ENCODE measurements around the gene REL. TPM values are rescaled to one million over a fixed set of nuclear protein-coding genes. Genes with fewer than 3 reads are reported as not detected.

REL gene
- total RNA-seq, 1 experiment from 2014 or later, result 6.2 TPM

DNA sequence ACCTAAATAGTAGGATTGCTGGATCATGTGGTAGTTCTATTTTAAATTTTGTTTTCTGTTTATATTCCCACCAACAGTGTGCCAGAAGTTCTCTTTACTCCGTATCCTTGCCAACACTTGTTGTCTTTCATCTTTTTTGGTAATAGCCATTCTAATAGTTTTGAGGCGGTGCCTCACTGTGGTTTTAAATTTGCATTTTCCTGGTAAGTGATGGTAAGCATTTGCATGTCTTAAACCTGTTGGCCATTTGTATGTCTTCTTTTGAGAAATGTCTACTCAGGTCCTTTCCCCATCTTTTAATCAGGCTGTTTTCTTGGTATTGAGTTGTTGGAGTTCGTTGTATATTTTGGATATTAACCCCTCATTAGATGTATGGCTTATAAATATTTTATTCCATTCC is 51.6 kb downstream of the REL start:
- Histone ChIP-seq H3K9ac (ENCODE audit: extremely low read depth, insufficient read length, low read length) (no peak overlapping the region), H2BK15ac (ENCODE audit: low read depth, low read length) (no peak overlapping the region), H2BK20ac (ENCODE audit: low read depth, low read length, poor library complexity, severe bottlenecking) (no peak overlapping the region), H3T11ph (ENCODE audit: low read length) (no peak overlapping the region), H2BK12ac (ENCODE audit: insufficient read length, low read depth, low read length) (no peak overlapping the region), H4K5ac (ENCODE audit: insufficient read length, low read depth, low read length) (no peak overlapping the region), H3K23me2 (ENCODE audit: insufficient read length, low read depth, low read length, poor library complexity, severe bottlenecking) (no peaks in the 10 kb centered on the region), H3K79me1 (ENCODE audit: insufficient read depth, low read depth, low read length, poor library complexity, severe bottlenecking) (no peaks in the 10 kb centered on the region), H3K79me2 (ENCODE audit: insufficient read depth, low read length) (no peaks in the 10 kb centered on the region), H3K18ac (ENCODE audit: insufficient read length, low read depth, low read length) (no peak overlapping the region), H3K9me3 (ENCODE audit: control insufficient read depth, low read depth, low read length) (no peaks in the 10 kb centered on the region), H2AK5ac (ENCODE audit: insufficient read length, low read length) (no peak overlapping the region), H4K20me1 (ENCODE audit: control insufficient read depth, insufficient read depth, insufficient read length) (no peaks in the 10 kb centered on the region), H3K4me2 (ENCODE audit: insufficient read depth, insufficient read length, low read length) (no peak overlapping the region), H2AFZ (ENCODE audit: low read length) (no peak overlapping the region), H2BK120ac (ENCODE audit: low read depth, low read length, poor library complexity, severe bottlenecking) (no peak overlapping the region), H4K91ac (ENCODE audit: insufficient read length, low read depth, low read length) (no peak overlapping the region), H3K23ac (ENCODE audit: insufficient read length, low read depth, low read length) (no peak overlapping the region), H3K56ac (ENCODE audit: insufficient read length, low read depth, low read length) (no peak overlapping the region), H2BK5ac (ENCODE audit: insufficient read length, low read length) (no peak overlapping the region), H3K27me3 (ENCODE audit: insufficient read depth, low read length) (no peaks in the 10 kb centered on the region), H3K27ac (ENCODE audit: insufficient read length, low read depth, low read length) (no peak overlapping the region), H3K4ac (ENCODE audit: low read depth, low read length) (no peak overlapping the region), H4K8ac (replicated peaks; ENCODE audit: insufficient read length, low read depth, low read length) (no peak overlapping the region), H3K4me1 (ENCODE audit: insufficient read depth, low read length) (no peaks in the 10 kb centered on the region), H3K14ac (ENCODE audit: insufficient read depth, low read length) (no peak overlapping the region)
- Mint-ChIP-seq H3K36me3 (ENCODE audit: insufficient read depth in 1 of 3, low read depth in 3 of 3) (peaks cover 0 to 1% (median under 1%) of the 10 kb centered on the region in 3 experiments; a peak in 2 of 7 replicates), H3K9me3 (no peaks in the 10 kb centered on the region), H3K4me1 (no peaks in the 10 kb centered on the region), H3K27ac (no peak overlapping the region), H3K27me3 (ENCODE audit: low read depth) (no peaks in the 10 kb centered on the region), H3K4me3 (no peak overlapping the region)
- TF ChIP-seq, protein P1, sequence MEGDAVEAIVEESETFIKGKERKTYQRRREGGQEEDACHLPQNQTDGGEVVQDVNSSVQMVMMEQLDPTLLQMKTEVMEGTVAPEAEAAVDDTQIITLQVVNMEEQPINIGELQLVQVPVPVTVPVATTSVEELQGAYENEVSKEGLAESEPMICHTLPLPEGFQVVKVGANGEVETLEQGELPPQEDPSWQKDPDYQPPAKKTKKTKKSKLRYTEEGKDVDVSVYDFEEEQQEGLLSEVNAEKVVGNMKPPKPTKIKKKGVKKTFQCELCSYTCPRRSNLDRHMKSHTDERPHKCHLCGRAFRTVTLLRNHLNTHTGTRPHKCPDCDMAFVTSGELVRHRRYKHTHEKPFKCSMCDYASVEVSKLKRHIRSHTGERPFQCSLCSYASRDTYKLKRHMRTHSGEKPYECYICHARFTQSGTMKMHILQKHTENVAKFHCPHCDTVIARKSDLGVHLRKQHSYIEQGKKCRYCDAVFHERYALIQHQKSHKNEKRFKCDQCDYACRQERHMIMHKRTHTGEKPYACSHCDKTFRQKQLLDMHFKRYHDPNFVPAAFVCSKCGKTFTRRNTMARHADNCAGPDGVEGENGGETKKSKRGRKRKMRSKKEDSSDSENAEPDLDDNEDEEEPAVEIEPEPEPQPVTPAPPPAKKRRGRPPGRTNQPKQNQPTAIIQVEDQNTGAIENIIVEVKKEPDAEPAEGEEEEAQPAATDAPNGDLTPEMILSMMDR (conservative IDR thresholded peaks at IDR 0.05), result no peak
- no peak for DNase-seq
- no CpG with 5 or more reads among the region's 3 CpGs for WGBS (ENCODE audit: extremely low coverage, insufficient read length, low lambda C conversion rate)
